HepG2 (cell line): Measurements from ENCODE around the gene WDR6. TPM values are rescaled to one million over a fixed set of nuclear protein-coding genes. Genes with fewer than 3 reads are reported as not detected.

Experiments
- ATAC-seq: fragments of 200-7000 bp; cut with Tn5 transposase; 3 replicates; pipeline ENCODE4 v1.9.1; 2020; ENCODE audit warnings: mild to moderate bottlenecking, moderate library complexity
- BruUV-seq: library from RNA; stranded (reverse); fragments of 400-500 nt; replicated peaks from 2 replicates; lab custom pipeline; 2021; lab: Mats Ljungman, UMichigan
- CTCF ChIA-PET: fragments of 300-600 bp; formaldehyde crosslinking; extraction: SDS; loops from one replicate; lab custom pipeline; 2021; ENCODE audit warnings: low total read pairs, inconsistent platforms, low intra/inter-chr PET ratio; lab: Yijun Ruan, JAX
- POLR2A ChIA-PET: fragments of 350-600 bp; sonication (Branson Sonifier 250); formaldehyde crosslinking; loops from one replicate; lab custom pipeline; 2020; ENCODE audit warnings: antibody characterized with exemption, inconsistent platforms; lab: Yijun Ruan, JAX
- DNase-seq: peaks from one replicate; pipeline ENCODE4 v3.0.0-alpha.2; 2015; ENCODE audit warnings: low spot score
- FAIRE-seq: peaks from 3 replicates; lab custom pipeline; 2011; peaks lifted over from hg19 to GRCh38; lab: Jason Lieb, UNC
- H2AFZ ChIP-seq: one replicate; pipeline ENCODE4 v1.6.1; 2011; ENCODE audit warnings: low read length, inconsistent platforms
- H3K27ac ChIP-seq: fragments of 300-600 bp; 3 replicates; pipeline ENCODE4 v1.8.0; 2011; ENCODE audit warnings: mixed run types, mild to moderate bottlenecking, mixed read lengths, low read length, inconsistent platforms; ENCODE audit not compliant: insufficient read depth; ENCODE audit errors: extremely low read length
- H3K27me3 ChIP-seq, 2 experiments: fragments of 200-600 bp in 1 of 2; 2 replicates in 1 of 2; 3 replicates in 1 of 2; pipeline versions ENCODE4 v1.6.0 to v1.8.0; 2011; ENCODE audit warnings: low read length in 2 of 2, mild to moderate bottlenecking in 2 of 2, moderate library complexity in 2 of 2, inconsistent platforms in 1 of 2; ENCODE audit not compliant: insufficient read depth in 2 of 2, control insufficient read depth in 1 of 2
- H3K36me3 ChIP-seq, 2 experiments: fragments of 200-600 bp in 1 of 2; replicated peaks in 1 of 2; 2 replicates in 1 of 2; 3 replicates in 1 of 2; pipeline versions ENCODE4 v1.5.1 to v1.8.0; 2011; ENCODE audit warnings: low read length in 2 of 2, inconsistent platforms in 1 of 2; ENCODE audit not compliant: insufficient read depth in 2 of 2, control insufficient read depth in 1 of 2
- H3K4me1 ChIP-seq: 2 replicates; pipeline ENCODE4 v1.5.1; 2012; ENCODE audit warnings: low read length, inconsistent platforms; ENCODE audit not compliant: insufficient read depth
- H3K4me2 ChIP-seq: 2 replicates; pipeline ENCODE4 v1.6.0; 2011; ENCODE audit warnings: low read depth, low read length, inconsistent platforms
- H3K4me3 ChIP-seq, 3 experiments: fragments of 200-600 bp in 1 of 3; sonication (generic), shearing (Covaris generic) in 1 of 3; replicated peaks in 1 of 3; 2 replicates each; pipeline ENCODE4 v1.5.1; 2011 to 2016; ENCODE audit warnings: low read length in 3 of 3, inconsistent platforms in 2 of 3, low read depth in 2 of 3, mild to moderate bottlenecking in 2 of 3, control low read depth in 1 of 3, mixed read lengths in 1 of 3; ENCODE audit not compliant: insufficient read depth in 1 of 3
- H3K79me2 ChIP-seq: one replicate; pipeline ENCODE4 v1.6.1; 2011; ENCODE audit warnings: low read length, inconsistent platforms; ENCODE audit not compliant: insufficient read depth
- H3K9ac ChIP-seq: 2 replicates; pipeline ENCODE4 v1.6.0; 2011; ENCODE audit warnings: mild to moderate bottlenecking, low read depth, low read length, inconsistent platforms; ENCODE audit not compliant: insufficient read depth
- H3K9me3 ChIP-seq: 2 replicates; pipeline ENCODE4 v1.5.1; 2012; ENCODE audit warnings: mild to moderate bottlenecking, low read length
- H4K20me1 ChIP-seq: 2 replicates; pipeline ENCODE4 v1.6.0; 2011; ENCODE audit warnings: inconsistent platforms, mild to moderate bottlenecking, low read length, moderate library complexity; ENCODE audit not compliant: insufficient read depth
- JDP2 ChIP-seq: sonication (generic); formaldehyde crosslinking; IDR thresholded peaks from 2 replicates; pipeline ENCODE4 v1.8.1; 2022; ENCODE audit warnings: missing genetic modification reagents, borderline replicate concordance
- PRDM10 ChIP-seq: sonication (generic); formaldehyde crosslinking; IDR thresholded peaks from 2 replicates; pipeline ENCODE4 v1.4.0; 2020; ENCODE audit warnings: low read depth, missing genetic modification reagents
- WGBS: methylation state at CpG from one replicate; pipeline ENCODE4 v1.1.6; 2017; ENCODE audit warnings: low lambda C conversion rate; 5-methylcytosine and 5-hydroxymethylcytosine counted together
- in situ Hi-C: cut with HindIII; loops from 2 replicates; pipeline ENCODE4 v1.10.0; 2017; ENCODE audit warnings: low pct_unique_long_range_greater_than_20kb; ENCODE audit not compliant: extremely low pct_ligation_motif_present
- intact Hi-C: fragments of 100-400 bp; cut with micrococcal nuclease; formaldehyde crosslinking; loops from one replicate; pipeline ENCODE4 v1.10.0; 2022; ENCODE audit not compliant: unreplicated experiment
- polyA plus RNA-seq, 8 experiments: library from polyadenylated mRNA; depleted of rRNA in 3 of 8; stranded (reverse) in 7 of 8; unstranded in 1 of 8; fragments of >200 nt; fragmentation: Illumina TruSeq in 4 of 8; extraction: Trizol in 4 of 8; gene quantifications; 2 replicates each; pipeline versions ENCODE4 v1.2.1 to v1.2.3, GENCODE V29; 2011 to 2016; ENCODE audit warnings: low read depth in 4 of 8, missing spikeins in 1 of 8, mixed read lengths in 1 of 8; ENCODE audit not compliant: insufficient read depth in 1 of 8
- total RNA-seq, 5 experiments: library from RNA; depleted of rRNA; stranded (reverse); fragments of >200 nt; fragmentation: Illumina TruSeq; extraction: Trizol; gene quantifications; 2 replicates each; pipeline ENCODE4 v1.2.3, GENCODE V29; 2016; ENCODE audit warnings: low read depth in 1 of 5

The WDR6 gene
- total and polyA plus RNA-seq, 2 of the 13 experiments (the other 11 are each of a cell fraction or from before 2014, with no cell fraction given) = 73.4 to 139 TPM

GRCh38 chr3:49012441-49013017 is 5.3 kb downstream of the WDR6 start:
- no peak for DNase-seq
- FAIRE-seq = no peak
- BruUV-seq = no TSS peak
- no peaks in the 10 kb centered on the region for H3K27me3 ChIP-seq
- in situ Hi-C loops (no loop called here), intact Hi-C loops (no loop called here)
- WGBS = 100% methylated on average over 5 of the region's 17 CpGs
- no peak overlapping the region for H2AFZ ChIP-seq
- H3K27ac ChIP-seq = no peak overlapping the region
- CTCF ChIA-PET = interaction anchor here (1.5 kb wide), 1 partner anchor 24 kb away, joined by 3 read pairs; no protein-coding TSS in a partner anchor
- H3K4me1 ChIP-seq = peaks cover 21% of the 10 kb centered on the region
- peaks cover 34% of the 10 kb centered on the region for H4K20me1 ChIP-seq
- H3K4me2 ChIP-seq = no peak overlapping the region
- TF ChIP-seq JDP2 (no peak), PRDM10 (CRISPR knock-in tag) (no peak)
- H3K4me3 ChIP-seq = no peak overlapping the region
- POLR2A ChIA-PET = interaction anchor here (1.9 to 12.8 kb wide), 3 partner anchors 10 to 25 kb away, joined by 6 to 280 read pairs (median 9); partner anchors contain the start of genes DALRD3, IMPDH2 and NDUFAF3
- H3K9me3 ChIP-seq = no peaks in the 10 kb centered on the region
- no peak overlapping the region for H3K9ac ChIP-seq
- H3K79me2 ChIP-seq = peaks cover 31% of the 10 kb centered on the region
- peaks cover 20 to 48% of the 10 kb centered on the region in 2 experiments for H3K36me3 ChIP-seq
- ATAC-seq = no peak
